ENCODE measurements around the gene CFAP92.

CFAP92 gene

GRCh38 chr3:128983293-128984069 lies 10.4 kb downstream of the CFAP92 start:
- Histone ChIP-seq H4K20me1 (ENCODE audit: insufficient read depth, low read length) (no peaks in the 10 kb centered on the region), H3K27me3 (ENCODE audit: insufficient read depth, low read length) (no peaks in the 10 kb centered on the region; the same call in 1 of the 2 replicates), H3K9me3 (ENCODE audit: low read length) (no peaks in the 10 kb centered on the region), H3K79me2 (ENCODE audit: insufficient read depth, low read length) (no peaks in the 10 kb centered on the region), H2AFZ (ENCODE audit: low read length) (no peak overlapping the region), H3K4me2 (ENCODE audit: low read length) (no peak overlapping the region), H3K4me1 (ENCODE audit: insufficient read depth, low read length, severe bottlenecking) (no peaks in the 10 kb centered on the region), H3F3A (ENCODE audit: insufficient read depth, low read length) (no peaks in the 10 kb centered on the region), H3K27ac (ENCODE audit: low read depth, low read length, poor library complexity, severe bottlenecking) (no peak overlapping the region), H3K9me2 (ENCODE audit: low read depth, low read length) (no peaks in the 10 kb centered on the region), H3K36me3 (ENCODE audit: insufficient read depth, low read length) (no peaks in the 10 kb centered on the region), H3K9ac (ENCODE audit: low read length) (no peak overlapping the region), H3K4me3 (ENCODE audit: low read depth, low read length, poor library complexity, severe bottlenecking) (no peak overlapping the region)
- TF ChIP-seq, protein P1, sequence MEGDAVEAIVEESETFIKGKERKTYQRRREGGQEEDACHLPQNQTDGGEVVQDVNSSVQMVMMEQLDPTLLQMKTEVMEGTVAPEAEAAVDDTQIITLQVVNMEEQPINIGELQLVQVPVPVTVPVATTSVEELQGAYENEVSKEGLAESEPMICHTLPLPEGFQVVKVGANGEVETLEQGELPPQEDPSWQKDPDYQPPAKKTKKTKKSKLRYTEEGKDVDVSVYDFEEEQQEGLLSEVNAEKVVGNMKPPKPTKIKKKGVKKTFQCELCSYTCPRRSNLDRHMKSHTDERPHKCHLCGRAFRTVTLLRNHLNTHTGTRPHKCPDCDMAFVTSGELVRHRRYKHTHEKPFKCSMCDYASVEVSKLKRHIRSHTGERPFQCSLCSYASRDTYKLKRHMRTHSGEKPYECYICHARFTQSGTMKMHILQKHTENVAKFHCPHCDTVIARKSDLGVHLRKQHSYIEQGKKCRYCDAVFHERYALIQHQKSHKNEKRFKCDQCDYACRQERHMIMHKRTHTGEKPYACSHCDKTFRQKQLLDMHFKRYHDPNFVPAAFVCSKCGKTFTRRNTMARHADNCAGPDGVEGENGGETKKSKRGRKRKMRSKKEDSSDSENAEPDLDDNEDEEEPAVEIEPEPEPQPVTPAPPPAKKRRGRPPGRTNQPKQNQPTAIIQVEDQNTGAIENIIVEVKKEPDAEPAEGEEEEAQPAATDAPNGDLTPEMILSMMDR (IDR thresholded peaks at IDR 0.05; ENCODE audit: low read length): no peak
- TF ChIP-seq EZH2 (IDR thresholded peaks at IDR 0.05; ENCODE audit: borderline replicate concordance, low read length): no peak

GRCh38 chr3:128975276-128975675 lies 18.6 kb downstream of the CFAP92 start:
- Histone ChIP-seq H3K9me2 (ENCODE audit: low read depth, low read length) (no peaks in the 10 kb centered on the region), H3K9me3 (ENCODE audit: low read length) (no peaks in the 10 kb centered on the region), H4K20me1 (ENCODE audit: insufficient read depth, low read length) (no peaks in the 10 kb centered on the region), H3K79me2 (ENCODE audit: insufficient read depth, low read length) (no peaks in the 10 kb centered on the region), H3K36me3 (ENCODE audit: insufficient read depth, low read length) (no peaks in the 10 kb centered on the region), H2AFZ (ENCODE audit: low read length) (no peak overlapping the region), H3K27me3 (ENCODE audit: insufficient read depth, low read length) (0 out of 2 replicates have a peak, but pooled peaks cover 4% of the 10 kb centered on the region), H3K27ac (ENCODE audit: low read depth, low read length, poor library complexity, severe bottlenecking) (no peak overlapping the region), H3K4me1 (ENCODE audit: insufficient read depth, low read length, severe bottlenecking) (peaks cover 4% of the 10 kb centered on the region), H3F3A (ENCODE audit: insufficient read depth, low read length) (no peaks in the 10 kb centered on the region), H3K9ac (ENCODE audit: low read length) (no peak overlapping the region), H3K4me3 (ENCODE audit: low read depth, low read length, poor library complexity, severe bottlenecking) (no peak overlapping the region), H3K4me2 (ENCODE audit: low read length) (no peak overlapping the region)
- no peak for TF ChIP-seq EZH2 (IDR thresholded peaks at IDR 0.05; ENCODE audit: borderline replicate concordance, low read length)
- TF ChIP-seq, protein P1 (IDR thresholded peaks at IDR 0.05; ENCODE audit: low read length): no peak

DNA sequence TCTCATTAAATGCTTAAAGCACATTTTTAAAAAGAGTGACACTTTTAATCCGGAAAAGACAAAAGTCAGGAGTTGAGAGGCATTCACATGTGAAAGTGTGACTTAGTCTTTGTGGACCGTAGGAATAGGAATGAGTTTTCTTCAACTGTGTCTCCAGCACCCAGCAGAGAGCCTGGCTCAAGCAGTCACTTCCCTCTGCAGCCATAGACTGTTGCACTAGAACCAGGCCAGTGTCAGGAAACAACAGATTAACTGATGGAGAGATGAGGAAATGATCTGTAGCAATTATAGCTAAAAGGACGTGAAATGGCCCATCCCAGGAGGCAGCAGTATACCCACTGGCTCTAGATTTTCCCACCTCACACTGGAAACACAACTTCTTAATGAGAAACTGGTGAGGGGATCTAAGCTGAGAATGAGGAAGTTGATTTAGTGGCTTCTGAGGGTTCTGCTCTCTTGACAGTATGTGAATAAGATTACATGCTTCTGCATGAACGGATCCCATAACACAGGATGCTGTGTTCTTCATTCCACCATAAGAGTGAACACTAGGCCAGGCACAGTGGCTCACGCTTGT lies 19.8 kb downstream of the CFAP92 start:
- Histone ChIP-seq H4K20me1 (ENCODE audit: insufficient read depth, low read length) (no peaks in the 10 kb centered on the region), H3K27me3 (ENCODE audit: insufficient read depth, low read length) (0 out of 2 replicates have a peak, but pooled peaks cover 4% of the 10 kb centered on the region), H3K9me3 (ENCODE audit: low read length) (no peaks in the 10 kb centered on the region), H3K4me3 (ENCODE audit: low read depth, low read length, poor library complexity, severe bottlenecking) (no peak overlapping the region), H3K79me2 (ENCODE audit: insufficient read depth, low read length) (no peaks in the 10 kb centered on the region), H3K4me2 (ENCODE audit: low read length) (no peak overlapping the region), H2AFZ (ENCODE audit: low read length) (no peak overlapping the region), H3K9me2 (ENCODE audit: low read depth, low read length) (no peaks in the 10 kb centered on the region), H3F3A (ENCODE audit: insufficient read depth, low read length) (no peaks in the 10 kb centered on the region), H3K27ac (ENCODE audit: low read depth, low read length, poor library complexity, severe bottlenecking) (no peak overlapping the region), H3K36me3 (ENCODE audit: insufficient read depth, low read length) (no peaks in the 10 kb centered on the region), H3K9ac (ENCODE audit: low read length) (no peak overlapping the region), H3K4me1 (ENCODE audit: insufficient read depth, low read length, severe bottlenecking) (peaks cover 4% of the 10 kb centered on the region)
- no peak for TF ChIP-seq EZH2 (IDR thresholded peaks at IDR 0.05; ENCODE audit: borderline replicate concordance, low read length)
- TF ChIP-seq, protein P1 (IDR thresholded peaks at IDR 0.05; ENCODE audit: low read length): no peak

Data from OCI-LY1 (cell line).